GM18868 (cell line): Measurements from ENCODE around the gene KRT2.
"Not testable (repeated sequence)": the region's sequence is repeated elsewhere in the genome, so short reads cannot be mapped to it uniquely, and the experiment has no call there.

Source experiments
- ATAC-seq: cut with Tn5 transposase; IDR thresholded peaks from one replicate; pipeline ENCODE4 v1.9.1; 2021; ENCODE audit warnings: mild to moderate bottlenecking, moderate library complexity; ENCODE audit not compliant: unreplicated experiment

KRT2 gene

DNA sequence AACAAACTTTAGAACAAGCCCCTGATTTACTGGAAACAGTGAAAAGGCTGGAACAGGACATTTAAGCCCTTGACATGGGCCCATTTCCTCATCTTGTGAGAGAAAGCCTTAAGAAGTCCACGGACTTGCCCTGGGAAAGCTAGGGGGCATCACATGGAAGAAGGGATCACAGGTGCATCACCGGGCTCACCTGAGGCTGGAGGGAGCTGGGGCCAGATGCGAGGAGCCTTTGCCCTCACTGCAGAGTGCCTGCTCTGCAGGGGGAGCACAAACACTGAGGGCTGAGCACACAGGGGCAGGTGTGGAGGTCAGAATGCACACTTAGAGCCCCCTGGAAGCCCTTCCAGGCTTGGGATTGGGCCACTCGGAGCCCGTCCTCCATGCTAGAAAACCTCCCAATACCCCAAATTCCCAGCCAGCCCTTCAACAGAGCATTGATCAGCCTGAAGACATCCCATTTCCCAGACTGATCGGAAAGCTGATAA lies 33.4 kb upstream of the KRT2 start:
- ATAC-seq = no peak

DNA sequence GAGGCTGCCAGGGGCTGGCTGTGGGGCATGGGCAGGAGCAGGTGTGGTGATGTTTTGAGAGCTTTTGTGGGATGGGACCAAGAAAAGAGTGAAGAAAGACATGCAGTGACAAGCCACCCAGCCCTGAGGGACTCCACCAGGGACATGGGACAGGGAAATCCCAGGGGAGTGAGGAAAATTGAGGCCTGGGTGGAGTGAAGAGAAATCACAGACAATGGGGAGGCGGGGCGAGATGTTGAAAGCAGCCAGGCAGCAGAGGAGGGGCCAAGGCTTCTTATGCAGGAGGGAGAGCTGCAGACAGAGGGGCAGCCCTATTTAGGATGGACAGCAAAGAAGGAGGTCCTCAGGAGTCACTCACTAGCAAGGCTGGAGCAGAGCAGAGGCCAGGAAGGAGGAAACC lies 32.4 kb upstream of the KRT2 start:
- ATAC-seq = no peak

DNA sequence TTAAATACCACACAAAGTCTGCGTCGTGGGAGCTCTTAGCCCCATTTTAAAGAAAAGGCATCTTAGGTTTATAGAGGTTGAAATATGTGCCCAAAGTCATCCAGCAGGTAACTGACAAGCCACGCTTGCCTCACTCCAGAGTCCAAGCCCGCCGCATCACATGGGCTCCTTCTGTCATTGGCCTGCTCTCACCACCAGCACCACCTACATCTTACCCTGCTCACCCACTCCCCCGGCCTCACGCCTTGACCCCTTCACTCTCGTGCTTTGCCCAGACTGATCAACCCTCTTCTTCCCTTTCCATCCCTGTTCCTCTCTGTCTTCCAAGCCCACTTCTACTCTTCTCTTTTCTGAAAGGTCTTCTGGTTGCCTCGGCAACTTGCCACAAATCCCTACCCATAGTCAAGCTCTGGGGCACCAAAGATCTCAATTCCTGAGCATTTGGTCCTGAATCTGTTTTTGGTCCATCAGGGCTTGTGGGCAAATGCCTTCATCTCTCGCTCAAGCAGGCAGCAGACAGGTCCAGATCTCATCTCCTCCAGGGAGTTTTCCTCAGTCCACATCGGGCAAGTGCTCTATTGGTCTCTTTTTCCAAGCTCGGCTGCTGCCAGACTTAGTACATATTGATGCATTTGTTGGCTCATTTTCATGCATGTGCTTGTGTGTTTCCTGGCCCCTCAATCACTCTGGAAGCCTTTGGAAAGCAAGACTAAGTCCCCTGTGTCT lies 31.7 kb upstream of the KRT2 start:
- ATAC-seq = no peak

DNA sequence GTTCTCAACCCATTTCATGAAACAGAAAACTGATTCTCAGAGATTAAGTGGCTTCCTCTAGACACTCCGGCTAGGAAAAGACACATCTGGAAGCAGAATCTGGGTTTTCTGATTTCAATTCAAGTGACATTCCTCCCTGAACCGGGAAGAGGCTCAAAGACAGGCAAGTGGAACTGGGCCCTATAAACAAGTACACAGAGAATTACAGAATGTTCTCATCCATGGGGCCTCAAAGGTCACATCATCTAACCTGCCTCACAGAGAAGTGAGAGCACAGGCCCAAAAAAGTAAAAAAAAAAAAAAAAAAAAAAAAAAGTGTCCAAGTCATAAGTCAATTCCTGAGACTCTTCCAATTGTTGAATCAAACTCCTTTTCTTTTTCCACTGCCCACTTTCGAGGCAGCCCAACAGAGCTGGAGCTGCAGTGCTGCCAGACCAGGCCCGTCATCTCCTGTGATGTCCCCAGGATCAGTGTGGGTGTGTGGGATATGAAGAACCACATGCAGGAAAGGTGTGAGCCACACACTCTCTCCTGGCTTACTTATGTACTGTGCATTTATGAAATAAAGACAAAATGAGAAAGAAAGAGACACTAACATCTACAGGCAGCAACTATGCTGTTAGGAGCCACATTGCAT lies 31.0 kb upstream of the KRT2 start:
- ATAC-seq = no peak

DNA sequence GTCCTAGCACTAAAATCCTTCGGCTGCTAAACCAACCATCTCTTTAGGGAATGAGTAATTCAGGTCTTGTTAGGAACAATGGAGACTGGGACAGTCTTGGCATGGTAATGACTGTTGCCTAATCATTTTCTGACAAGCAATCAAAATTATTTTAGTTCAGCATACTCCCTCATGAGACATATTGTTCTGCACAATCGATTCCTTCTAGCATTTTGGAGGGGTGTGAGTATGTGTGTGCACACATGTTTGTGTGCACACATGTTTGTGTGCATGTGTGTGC lies 30.3 kb upstream of the KRT2 start:
- no peak for ATAC-seq

DNA sequence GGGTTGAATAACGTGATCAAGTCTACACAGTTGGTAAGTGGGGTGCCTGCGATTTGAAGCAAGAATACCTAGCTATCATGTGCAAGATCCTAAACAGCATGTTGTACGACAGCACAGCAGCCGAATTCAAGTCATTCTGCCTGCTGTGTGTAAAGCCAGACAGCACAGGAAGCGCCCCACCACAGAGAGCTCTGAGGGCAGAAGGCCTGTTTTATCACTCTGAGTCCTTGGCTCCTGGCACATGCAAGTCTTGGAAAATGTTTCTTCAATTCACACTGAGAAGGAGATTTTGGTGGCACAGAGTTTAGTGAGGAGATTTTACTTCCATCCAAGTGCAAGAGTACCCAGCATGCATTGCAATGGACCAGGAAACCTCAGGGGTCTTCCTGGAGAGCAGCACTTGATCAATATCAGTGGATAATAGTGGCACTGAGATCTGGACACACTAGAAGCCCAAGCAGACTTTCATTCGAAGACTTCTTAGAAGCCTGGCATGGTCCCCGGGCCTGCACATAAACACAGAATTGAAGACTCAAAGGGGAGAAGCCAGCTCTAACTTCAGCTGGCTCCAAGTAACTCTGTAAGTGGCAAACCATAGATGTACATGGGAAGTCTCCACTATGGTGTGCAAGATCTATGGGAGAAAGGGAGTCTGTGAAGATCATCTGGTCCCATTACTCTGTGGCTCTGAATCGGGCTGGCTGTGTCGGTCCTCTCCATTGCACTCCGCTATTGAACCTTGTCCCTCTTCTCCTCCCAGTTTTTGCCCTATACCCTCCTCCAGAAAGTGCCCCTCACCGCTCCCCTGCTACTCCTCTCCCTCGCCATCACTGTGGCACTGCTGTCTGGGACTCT lies 29.7 kb upstream of the KRT2 start:
- ATAC-seq = no peak

DNA sequence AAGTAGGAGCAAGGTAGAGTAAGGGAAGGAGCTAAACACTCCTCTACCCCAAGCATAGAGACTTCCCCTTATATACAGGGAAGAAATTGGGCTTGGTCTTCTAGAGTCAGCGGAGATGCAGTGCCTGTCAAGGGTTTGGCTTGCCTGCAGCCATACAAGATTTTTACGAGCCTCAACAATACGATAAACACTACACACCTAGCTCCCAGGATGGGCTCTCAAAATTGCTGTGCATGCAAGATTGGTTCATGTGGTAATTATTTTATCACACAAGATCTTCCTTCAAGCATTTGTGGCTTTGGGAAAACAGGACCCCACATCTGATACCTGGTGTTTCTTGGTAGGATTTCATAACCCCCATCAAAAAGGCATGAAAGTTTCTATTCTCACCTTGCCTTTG lies 28.4 kb upstream of the KRT2 start, which contains the start of gene KRT1:
TSS of gene KRT1 (minus strand) at position 45 of the 400 bp plus-strand sequence. CDS start 59 bp downstream, outside the sequence.
- ATAC-seq = no peak

DNA sequence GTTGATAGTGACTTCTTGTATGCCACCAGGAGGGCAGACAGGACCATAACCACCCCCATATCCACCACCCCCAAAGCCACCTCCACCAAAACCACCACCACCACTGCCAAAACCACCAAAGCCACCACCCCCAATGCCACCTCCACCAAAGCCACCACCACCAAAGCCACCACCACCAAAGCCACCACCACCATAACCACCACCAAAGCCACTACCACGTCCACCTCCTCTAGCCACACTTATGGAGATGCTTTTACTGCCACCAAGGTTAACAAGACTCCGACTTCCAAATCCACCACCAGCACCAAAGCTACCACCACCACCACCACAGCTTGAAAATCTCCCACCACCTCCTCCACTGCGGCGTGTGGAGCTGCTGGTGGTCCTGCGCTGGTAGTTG lies 27.9 kb upstream of the KRT2 start:
- no peak for ATAC-seq

DNA sequence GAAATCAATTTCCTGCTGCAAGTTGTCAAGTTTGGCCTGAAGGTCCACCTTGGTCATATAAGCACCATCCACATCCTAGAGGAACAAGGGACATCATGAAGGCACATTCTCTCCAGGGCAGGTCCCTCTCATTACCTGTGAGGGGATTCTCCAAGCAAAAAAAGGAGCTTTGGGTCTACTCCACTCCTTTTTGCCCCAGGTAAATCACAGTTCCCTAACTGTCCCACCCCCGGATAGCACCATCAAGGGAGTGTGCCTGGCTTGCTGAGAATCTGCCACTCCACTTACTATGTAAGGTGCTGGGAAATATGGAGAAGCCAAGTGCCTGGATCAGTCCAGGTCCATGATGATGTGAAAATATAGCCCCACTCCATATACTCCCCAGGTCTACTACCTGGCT lies 25.7 kb upstream of the KRT2 start:
- ATAC-seq = no peak

DNA sequence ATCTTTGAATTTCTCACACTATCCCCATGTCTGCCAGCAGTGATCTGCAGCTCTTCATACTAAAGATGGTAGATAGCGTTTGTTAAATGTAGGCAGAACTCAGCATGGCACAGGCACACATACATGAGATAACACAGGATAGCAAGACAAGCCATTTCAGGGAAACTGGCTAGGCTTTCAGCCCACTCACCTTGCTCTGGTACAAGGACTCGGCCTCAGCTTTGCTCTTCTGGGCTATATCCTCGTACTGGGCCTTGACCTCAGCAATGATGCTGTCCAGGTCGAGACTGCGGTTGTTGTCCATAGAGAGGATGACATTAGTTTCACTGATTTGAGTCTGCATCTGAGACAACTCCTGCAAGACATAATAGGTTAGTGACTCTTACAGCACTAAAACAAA lies 25.1 kb upstream of the KRT2 start:
- ATAC-seq = no peak

DNA sequence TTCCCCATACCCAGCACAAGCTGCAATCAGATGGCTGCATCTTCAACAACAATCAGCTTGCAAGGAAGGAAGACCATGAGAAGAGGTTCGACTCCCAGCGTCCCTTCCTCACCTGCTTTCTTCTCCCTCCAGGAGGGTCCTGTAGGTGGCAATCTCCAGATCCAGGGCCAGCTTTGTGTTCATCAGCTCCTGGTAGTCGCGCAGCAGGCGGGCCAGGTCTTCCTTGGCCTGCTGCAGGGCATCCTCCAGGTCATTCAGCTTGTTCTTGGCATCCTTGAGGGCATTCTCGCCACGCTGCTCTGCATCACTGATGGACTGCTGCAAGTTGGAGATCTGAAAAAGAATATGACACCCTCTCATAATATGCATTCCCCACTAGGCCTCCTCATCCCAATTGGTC lies 24.2 kb upstream of the KRT2 start:
- no peak for ATAC-seq

DNA sequence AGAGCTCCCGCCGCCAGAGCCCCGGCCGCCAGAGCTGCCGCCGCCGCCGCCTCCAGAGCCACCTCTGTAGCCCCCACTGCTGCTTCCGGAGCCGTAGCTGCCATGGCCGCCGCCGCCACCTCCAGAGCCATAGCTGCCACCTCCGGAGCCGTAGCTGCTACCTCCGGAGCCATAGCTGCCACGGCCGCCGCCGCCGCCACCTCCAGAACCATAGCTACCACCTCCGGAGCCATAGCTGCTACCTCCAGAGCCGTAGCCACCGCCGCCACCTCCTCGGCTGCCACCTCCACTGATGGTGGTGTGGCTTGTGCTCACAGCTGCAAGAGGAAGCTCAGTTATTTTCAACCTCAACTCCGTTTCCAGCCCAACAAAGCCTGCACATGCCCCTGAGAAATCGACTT lies 23.3 kb upstream of the KRT2 start:
- no peak for ATAC-seq

DNA sequence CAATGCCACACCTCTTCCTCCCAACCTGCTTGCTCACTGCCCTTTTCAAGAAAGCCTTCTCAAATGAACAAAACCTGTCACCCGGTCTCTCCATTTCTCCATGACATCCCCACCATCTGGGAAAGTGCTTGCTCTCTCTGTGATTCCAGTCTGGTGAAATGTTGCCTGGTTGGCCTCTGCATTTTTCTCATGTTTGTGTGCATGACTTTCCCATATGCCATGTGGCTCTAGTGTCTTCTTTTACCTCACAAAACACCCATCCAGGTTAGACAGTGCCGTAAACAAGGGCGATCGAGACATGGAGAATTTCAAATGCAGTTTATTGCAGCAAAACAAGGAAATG lies 22.4 kb upstream of the KRT2 start:
- no peak for ATAC-seq

DNA sequence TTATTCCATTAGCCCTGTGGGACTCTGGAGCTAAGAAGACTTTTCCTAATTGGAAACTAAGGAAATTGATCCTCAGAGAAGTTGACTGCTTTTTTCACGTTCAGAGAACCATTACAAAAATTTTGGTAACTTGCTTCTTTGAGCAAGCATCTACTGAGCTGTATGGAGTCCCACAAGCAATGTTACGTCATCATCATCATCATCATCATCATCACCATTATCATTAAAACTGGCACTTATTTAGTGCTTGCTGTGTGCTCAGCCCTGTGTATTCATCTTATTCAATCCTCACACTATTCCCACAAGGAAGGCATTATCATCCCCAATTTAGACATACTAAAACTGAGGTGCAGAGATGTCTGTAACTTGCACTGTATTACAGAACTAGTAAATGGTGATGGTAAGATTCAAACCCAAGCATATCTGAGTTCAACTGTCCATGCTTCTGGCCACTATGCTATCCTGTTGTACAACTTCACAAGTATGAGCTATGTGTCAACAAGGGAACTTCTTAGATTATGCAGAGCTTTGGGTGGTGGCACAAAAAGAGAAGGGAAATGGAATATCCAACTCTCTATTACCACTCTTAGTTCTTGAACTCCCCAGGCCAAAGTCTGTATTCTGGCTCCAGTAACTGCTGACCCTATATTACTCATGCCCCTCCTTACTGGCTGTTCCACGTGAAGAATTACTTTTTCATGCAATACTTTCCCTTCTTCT lies 21.9 kb upstream of the KRT2 start:
- no peak for ATAC-seq

DNA sequence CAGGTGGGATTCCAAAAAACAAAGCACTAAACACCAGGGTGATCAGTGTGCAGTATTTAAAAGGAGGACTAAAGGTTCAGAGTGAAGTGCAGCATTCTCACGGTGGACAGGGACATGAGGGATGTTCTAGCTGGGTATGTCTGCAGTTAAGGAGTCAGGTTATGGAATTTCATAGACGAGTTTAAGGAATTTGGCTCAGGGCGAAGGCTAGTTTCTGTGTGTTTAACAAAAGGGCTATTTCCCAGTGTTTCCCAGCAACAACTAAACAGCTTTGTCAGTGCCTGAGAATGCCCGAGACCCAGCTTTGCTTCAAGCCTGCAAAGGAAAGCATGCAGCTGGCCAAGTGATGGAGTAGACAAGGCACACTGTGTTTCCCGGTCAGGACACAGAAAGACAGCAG lies 21.2 kb upstream of the KRT2 start:
- ATAC-seq = no peak

DNA sequence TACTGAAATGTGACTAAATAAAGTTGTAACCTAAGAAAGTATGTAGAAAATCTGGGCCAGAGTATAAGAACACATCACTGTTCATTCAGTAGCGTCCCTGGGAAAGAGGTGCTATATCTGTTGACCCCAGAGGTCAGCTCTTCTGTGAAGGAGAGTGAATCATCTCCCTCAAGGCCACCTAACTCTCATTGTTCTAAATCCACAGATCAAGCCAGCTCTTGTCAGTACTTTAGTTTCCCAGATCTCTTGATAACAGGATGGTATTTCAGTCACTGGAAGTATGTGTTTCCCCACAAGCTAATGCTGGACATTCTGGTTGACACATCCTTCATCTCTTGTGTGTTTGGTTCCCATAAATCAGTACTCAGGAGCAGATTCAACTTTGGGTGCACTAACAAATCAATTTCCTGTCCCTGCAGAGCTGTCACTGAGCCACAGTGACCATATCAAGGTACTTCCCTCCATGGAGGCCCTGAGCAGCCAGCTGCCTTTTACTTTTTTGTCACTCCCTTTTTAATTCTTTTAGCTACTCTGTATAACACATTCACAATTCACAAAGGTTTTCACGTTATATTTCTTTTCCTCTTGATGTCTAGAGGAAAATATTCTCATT lies 20.4 kb upstream of the KRT2 start:
- no peak for ATAC-seq

DNA sequence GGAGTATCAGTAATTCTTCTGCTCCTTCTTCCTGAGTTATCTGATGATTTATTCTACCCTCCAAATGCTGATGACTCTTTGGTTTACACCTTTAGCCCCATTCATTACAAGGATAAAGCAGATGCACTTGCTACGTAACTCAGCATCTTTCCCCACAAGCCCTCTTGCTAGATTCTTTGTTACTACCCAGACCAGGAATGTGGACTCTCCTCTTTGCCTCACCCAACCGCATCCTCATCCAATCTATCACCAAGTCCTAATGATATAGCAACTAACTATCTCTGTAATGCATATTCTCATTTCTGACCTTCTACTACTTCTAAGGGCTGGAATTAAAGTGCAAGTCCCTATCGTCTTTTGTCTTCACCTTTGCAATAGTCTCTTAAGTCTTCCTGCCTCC lies 18.9 kb upstream of the KRT2 start:
- no peak for ATAC-seq

DNA sequence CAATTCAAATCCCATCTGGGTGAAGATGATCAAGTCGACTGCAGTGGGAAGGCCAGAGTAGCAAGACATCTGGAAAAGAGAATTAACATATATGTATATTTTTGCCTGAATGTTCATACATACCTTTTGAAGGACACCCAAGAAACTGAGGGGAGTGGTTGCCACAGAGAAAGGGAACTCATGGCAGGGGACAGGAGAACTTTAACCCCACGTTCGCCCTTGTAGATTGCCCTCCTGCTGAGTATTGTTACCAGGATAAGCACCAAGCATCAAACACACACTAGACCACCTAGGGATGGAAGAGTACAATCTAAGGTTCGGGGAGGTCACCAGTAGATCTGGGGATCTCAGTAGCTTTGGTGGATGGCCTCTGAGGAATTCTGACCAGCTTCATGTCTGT lies 18.5 kb upstream of the KRT2 start:
- no peak for ATAC-seq

DNA sequence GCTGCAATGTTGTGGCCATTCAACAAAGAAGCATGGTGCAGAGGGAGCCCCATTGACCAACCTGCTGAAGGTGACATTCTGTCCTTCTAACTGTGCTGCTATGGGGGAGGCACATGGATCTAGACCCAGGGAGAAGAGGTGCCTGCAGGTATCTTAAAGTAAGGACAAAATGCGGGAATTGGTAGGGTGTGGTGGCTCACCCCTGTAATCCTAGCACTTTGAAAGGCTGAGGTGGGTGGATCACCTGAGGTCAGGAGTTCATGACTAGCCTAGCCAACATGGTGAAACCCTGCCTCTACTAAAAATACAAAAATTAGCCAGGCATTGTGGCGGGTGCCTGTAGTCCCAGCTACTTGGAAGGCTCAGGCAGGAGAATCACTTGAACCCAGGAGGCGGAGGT lies 17.9 kb upstream of the KRT2 start:
- ATAC-seq = not testable (repeated sequence)

DNA sequence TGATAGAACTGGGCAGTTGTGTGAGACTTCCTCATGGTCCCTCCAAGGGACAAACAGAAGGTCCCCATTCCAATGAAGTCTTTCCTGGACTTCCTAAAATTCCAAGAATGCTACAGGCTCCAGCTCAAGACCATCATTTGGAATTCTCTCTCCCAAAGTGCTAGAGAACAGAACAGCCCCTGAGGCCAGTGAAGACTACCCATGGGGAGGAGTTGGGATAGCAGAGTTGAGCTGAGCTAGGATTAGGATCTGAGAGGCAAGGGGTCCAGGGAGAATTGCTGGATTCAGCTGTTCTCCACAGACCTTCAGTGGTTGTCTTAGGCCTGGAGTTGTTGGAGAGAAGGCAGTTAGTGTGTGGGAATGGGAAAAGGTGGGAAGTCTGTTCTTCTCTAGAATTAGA lies 17.4 kb upstream of the KRT2 start:
- no peak for ATAC-seq

DNA sequence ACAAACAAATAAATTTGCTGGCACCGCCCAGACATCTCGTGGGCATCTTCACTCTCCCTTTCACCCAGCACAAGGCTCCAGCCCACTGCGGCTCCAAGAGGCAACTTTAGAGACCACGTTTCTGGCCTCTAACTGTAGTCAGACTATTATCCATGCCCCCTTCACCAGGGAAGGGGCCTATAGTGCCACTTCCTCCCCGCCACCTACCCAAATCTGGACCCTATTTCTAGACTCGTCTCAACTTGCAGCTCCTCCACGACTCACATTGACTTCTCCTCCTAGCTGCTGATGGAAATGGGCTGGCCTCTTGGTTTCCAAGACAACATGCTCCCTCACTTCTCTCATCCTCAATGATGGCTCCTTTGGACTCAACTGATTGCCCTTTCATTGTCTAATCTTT lies 15.9 kb upstream of the KRT2 start:
- no peak for ATAC-seq
